Measurements from ENCODE around the gene WDR7. TPM values are rescaled to one million over a fixed set of nuclear protein-coding genes. Genes with fewer than 3 reads are reported as not detected.

The WDR7 gene
- total and polyA plus RNA-seq, 9 of the 15 experiments (the other 6 are each of a cell fraction or from before 2014, with no cell fraction given): 1.4 to 9.4 (median 5.3) TPM

GRCh38 chr18:56843241-56843640 is 192.1 kb downstream of the WDR7 start:
- intact Hi-C loops (cut with micrococcal nuclease) (no loop called here), in situ Hi-C loops (cut with MboI) (no loop called here)
- Histone ChIP-seq H3K79me2 (ENCODE audit: control insufficient read depth, insufficient read depth, low read length) (no peaks in the 10 kb centered on the region), H3K4me1 (replicated peaks in 1 of 2; ENCODE audit: control insufficient read depth in 2 of 2, insufficient read depth in 2 of 2, low read length in 2 of 2) (no peaks in the 10 kb centered on the region), H3K4me2 (ENCODE audit: insufficient read depth, low read length) (no peak overlapping the region), H2AFZ (ENCODE audit: low read depth, low read length) (no peak overlapping the region), H3K9me3 (replicated peaks; ENCODE audit: control insufficient read depth, insufficient read depth, low read depth, low read length) (no peaks in the 10 kb centered on the region), H3K9ac (ENCODE audit: insufficient read depth in 1 of 2, low read depth in 2 of 2, low read length in 2 of 2) (no peak overlapping the region), H3K4me3 (no peak overlapping the region), H4K20me1 (replicated peaks; ENCODE audit: control insufficient read depth, insufficient read depth, low read length) (no peaks in the 10 kb centered on the region), H3K9me1 (ENCODE audit: control insufficient read depth, insufficient read depth, low read length) (no peaks in the 10 kb centered on the region), H3K27ac (ENCODE audit: extremely low read depth, low read depth, low read length) (no peak overlapping the region), H3K27me3 (ENCODE audit: control insufficient read depth in 2 of 2, insufficient read depth in 2 of 2, low read length in 2 of 2) (no peaks in the 10 kb centered on the region), H3K36me3 (ENCODE audit: control insufficient read depth, insufficient read depth, low read length) (no peaks in the 10 kb centered on the region)
- ChIA-PET CTCF (ENCODE audit: low intra/inter-chr PET ratio) (no interaction called here), POLR2A (no interaction called here)
- WGBS (ENCODE audit: insufficient coverage, low coverage, missing lambda C conversion rate): 74% methylated on average over 4 of the region's 4 CpGs
- BruUV-seq (replicated peaks): no TSS peak
- DNase-seq (ENCODE audit: extremely low read depth in 1 of 4, low spot score in 3 of 4): no peak
- no peak for FAIRE-seq
- ATAC-seq: no peak
- no peak for TF ChIP-seq SMAD3 (CRISPR knock-in tag; conservative IDR thresholded peaks at IDR 0.05)
- TF ChIP-seq, protein P1, sequence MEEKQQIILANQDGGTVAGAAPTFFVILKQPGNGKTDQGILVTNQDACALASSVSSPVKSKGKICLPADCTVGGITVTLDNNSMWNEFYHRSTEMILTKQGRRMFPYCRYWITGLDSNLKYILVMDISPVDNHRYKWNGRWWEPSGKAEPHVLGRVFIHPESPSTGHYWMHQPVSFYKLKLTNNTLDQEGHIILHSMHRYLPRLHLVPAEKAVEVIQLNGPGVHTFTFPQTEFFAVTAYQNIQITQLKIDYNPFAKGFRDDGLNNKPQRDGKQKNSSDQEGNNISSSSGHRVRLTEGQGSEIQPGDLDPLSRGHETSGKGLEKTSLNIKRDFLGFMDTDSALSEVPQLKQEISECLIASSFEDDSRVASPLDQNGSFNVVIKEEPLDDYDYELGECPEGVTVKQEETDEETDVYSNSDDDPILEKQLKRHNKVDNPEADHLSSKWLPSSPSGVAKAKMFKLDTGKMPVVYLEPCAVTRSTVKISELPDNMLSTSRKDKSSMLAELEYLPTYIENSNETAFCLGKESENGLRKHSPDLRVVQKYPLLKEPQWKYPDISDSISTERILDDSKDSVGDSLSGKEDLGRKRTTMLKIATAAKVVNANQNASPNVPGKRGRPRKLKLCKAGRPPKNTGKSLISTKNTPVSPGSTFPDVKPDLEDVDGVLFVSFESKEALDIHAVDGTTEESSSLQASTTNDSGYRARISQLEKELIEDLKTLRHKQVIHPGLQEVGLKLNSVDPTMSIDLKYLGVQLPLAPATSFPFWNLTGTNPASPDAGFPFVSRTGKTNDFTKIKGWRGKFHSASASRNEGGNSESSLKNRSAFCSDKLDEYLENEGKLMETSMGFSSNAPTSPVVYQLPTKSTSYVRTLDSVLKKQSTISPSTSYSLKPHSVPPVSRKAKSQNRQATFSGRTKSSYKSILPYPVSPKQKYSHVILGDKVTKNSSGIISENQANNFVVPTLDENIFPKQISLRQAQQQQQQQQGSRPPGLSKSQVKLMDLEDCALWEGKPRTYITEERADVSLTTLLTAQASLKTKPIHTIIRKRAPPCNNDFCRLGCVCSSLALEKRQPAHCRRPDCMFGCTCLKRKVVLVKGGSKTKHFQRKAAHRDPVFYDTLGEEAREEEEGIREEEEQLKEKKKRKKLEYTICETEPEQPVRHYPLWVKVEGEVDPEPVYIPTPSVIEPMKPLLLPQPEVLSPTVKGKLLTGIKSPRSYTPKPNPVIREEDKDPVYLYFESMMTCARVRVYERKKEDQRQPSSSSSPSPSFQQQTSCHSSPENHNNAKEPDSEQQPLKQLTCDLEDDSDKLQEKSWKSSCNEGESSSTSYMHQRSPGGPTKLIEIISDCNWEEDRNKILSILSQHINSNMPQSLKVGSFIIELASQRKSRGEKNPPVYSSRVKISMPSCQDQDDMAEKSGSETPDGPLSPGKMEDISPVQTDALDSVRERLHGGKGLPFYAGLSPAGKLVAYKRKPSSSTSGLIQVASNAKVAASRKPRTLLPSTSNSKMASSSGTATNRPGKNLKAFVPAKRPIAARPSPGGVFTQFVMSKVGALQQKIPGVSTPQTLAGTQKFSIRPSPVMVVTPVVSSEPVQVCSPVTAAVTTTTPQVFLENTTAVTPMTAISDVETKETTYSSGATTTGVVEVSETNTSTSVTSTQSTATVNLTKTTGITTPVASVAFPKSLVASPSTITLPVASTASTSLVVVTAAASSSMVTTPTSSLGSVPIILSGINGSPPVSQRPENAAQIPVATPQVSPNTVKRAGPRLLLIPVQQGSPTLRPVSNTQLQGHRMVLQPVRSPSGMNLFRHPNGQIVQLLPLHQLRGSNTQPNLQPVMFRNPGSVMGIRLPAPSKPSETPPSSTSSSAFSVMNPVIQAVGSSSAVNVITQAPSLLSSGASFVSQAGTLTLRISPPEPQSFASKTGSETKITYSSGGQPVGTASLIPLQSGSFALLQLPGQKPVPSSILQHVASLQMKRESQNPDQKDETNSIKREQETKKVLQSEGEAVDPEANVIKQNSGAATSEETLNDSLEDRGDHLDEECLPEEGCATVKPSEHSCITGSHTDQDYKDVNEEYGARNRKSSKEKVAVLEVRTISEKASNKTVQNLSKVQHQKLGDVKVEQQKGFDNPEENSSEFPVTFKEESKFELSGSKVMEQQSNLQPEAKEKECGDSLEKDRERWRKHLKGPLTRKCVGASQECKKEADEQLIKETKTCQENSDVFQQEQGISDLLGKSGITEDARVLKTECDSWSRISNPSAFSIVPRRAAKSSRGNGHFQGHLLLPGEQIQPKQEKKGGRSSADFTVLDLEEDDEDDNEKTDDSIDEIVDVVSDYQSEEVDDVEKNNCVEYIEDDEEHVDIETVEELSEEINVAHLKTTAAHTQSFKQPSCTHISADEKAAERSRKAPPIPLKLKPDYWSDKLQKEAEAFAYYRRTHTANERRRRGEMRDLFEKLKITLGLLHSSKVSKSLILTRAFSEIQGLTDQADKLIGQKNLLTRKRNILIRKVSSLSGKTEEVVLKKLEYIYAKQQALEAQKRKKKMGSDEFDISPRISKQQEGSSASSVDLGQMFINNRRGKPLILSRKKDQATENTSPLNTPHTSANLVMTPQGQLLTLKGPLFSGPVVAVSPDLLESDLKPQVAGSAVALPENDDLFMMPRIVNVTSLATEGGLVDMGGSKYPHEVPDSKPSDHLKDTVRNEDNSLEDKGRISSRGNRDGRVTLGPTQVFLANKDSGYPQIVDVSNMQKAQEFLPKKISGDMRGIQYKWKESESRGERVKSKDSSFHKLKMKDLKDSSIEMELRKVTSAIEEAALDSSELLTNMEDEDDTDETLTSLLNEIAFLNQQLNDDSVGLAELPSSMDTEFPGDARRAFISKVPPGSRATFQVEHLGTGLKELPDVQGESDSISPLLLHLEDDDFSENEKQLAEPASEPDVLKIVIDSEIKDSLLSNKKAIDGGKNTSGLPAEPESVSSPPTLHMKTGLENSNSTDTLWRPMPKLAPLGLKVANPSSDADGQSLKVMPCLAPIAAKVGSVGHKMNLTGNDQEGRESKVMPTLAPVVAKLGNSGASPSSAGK (IDR thresholded peaks at IDR 0.05): no peak
- no peak for TF ChIP-seq PRPF4 (IDR thresholded peaks at IDR 0.05; ENCODE audit: insufficient read depth, low read depth, low read length, poor library complexity, severe bottlenecking)
- no peak for TF ChIP-seq GABPB1 (CRISPR knock-in tag; IDR thresholded peaks at IDR 0.05)
- no peak for TF ChIP-seq POLR3G (IDR thresholded peaks at IDR 0.05; ENCODE audit: extremely low read depth, insufficient read length, insufficient replicate concordance)
- no peak for TF ChIP-seq SAP30 (IDR thresholded peaks at IDR 0.05; ENCODE audit: borderline replicate concordance, insufficient read depth, low read depth, low read length, poor library complexity, severe bottlenecking)
- no peak for TF ChIP-seq HMG20B (CRISPR knock-in tag; IDR thresholded peaks at IDR 0.05)
- no peak for TF ChIP-seq PKNOX1 (IDR thresholded peaks at IDR 0.05)
- TF ChIP-seq ZNF282 (CRISPR knock-in tag; IDR thresholded peaks at IDR 0.05): no peak
- no peak for TF ChIP-seq RHOXF2B (CRISPR knock-in tag; conservative IDR thresholded peaks at IDR 0.05)
- TF ChIP-seq ZNF384 (IDR thresholded peaks at IDR 0.05; ENCODE audit: low read depth, low read length): no peak
- TF ChIP-seq ZNF507 (tag; conservative IDR thresholded peaks at IDR 0.05): no peak

Data from K562 (cell line).